IMR-90 (cell line): ENCODE results near the gene MARCHF9. TPM values are rescaled to one million over a fixed set of nuclear protein-coding genes. Genes with fewer than 3 reads are reported as not detected.

Source experiments
- ATAC-seq: fragments of 200-7000 bp; cut with Tn5 transposase; 2 replicates; pipeline ENCODE4 v1.9.1; 2020; ENCODE audit warnings: low read depth, mild to moderate bottlenecking, moderate library complexity
- BruUV-seq: library from RNA; stranded (reverse); fragments of 400-500 nt; replicated peaks from 2 replicates; lab custom pipeline; 2021; lab: Mats Ljungman, UMichigan
- CTCF ChIA-PET: fragments of 300-600 bp; formaldehyde crosslinking; extraction: SDS; loops from one replicate; lab custom pipeline; 2021; ENCODE audit warnings: antibody characterized with exemption; lab: Yijun Ruan, JAX
- POLR2A ChIA-PET: fragments of 300-600 bp; sonication (Branson Sonifier 250); formaldehyde crosslinking; loops from one replicate; lab custom pipeline; 2022; ENCODE audit warnings: antibody characterized with exemption; ENCODE audit not compliant: unreplicated experiment; lab: Charles Lee
- DNase-seq: peaks from one replicate; pipeline ENCODE4 v3.0.0; 2013
- H2AFZ ChIP-seq: replicated peaks from 2 replicates; pipeline ENCODE3; 2013; ENCODE audit warnings: low read length, mild to moderate bottlenecking; ENCODE audit not compliant: poor library complexity
- H2AK5ac ChIP-seq: 2 replicates; pipeline ENCODE4 v1.6.1; 2013; ENCODE audit warnings: low read depth, low read length, inconsistent platforms
- H2AK9ac ChIP-seq: replicated peaks from 2 replicates; pipeline ENCODE3; 2013; ENCODE audit warnings: mild to moderate bottlenecking, low read depth, low read length, moderate library complexity; ENCODE audit not compliant: poor library complexity
- H2BK120ac ChIP-seq: 2 replicates; pipeline ENCODE4 v1.6.1; 2013; ENCODE audit warnings: low read depth, low read length, inconsistent platforms
- H2BK15ac ChIP-seq: 3 replicates; pipeline ENCODE4 v1.6.1; 2013; ENCODE audit warnings: low read depth, low read length, inconsistent platforms
- H2BK20ac ChIP-seq: 2 replicates; pipeline ENCODE4 v1.6.1; 2013; ENCODE audit warnings: low read depth, mild to moderate bottlenecking, inconsistent platforms, low read length, moderate library complexity
- H2BK5ac ChIP-seq: 2 replicates; pipeline ENCODE4 v1.6.1; 2013; ENCODE audit warnings: mild to moderate bottlenecking, low read depth, low read length, inconsistent platforms; ENCODE audit not compliant: poor library complexity, severe bottlenecking
- H3K14ac ChIP-seq: replicated peaks from 2 replicates; pipeline ENCODE4 v1.6.1; 2013; ENCODE audit warnings: low read depth, low read length, inconsistent platforms
- H3K18ac ChIP-seq: 2 replicates; pipeline ENCODE4 v1.6.1; 2013; ENCODE audit warnings: low read depth, low read length, control low read depth
- H3K23ac ChIP-seq: 2 replicates; pipeline ENCODE4 v1.6.1; 2013; ENCODE audit warnings: low read depth, low read length, inconsistent platforms
- H3K27ac ChIP-seq: 2 replicates; pipeline ENCODE4 v1.5.1; 2013; ENCODE audit warnings: mild to moderate bottlenecking, control low read depth, low read length; ENCODE audit not compliant: insufficient read depth
- H3K27me3 ChIP-seq: 2 replicates; pipeline ENCODE4 v1.6.1; 2013; ENCODE audit warnings: low read length; ENCODE audit not compliant: control insufficient read depth, insufficient read depth
- H3K36me3 ChIP-seq: 2 replicates; pipeline ENCODE4 v1.6.1; 2013; ENCODE audit warnings: low read length, mixed read lengths; ENCODE audit not compliant: control insufficient read depth, insufficient read depth
- H3K4ac ChIP-seq: 2 replicates; pipeline ENCODE4 v1.6.1; 2013; ENCODE audit warnings: low read depth, low read length, inconsistent platforms
- H3K4me1 ChIP-seq: 2 replicates; pipeline ENCODE4 v1.6.1; 2013; ENCODE audit warnings: low read length, mixed read lengths; ENCODE audit not compliant: control insufficient read depth, insufficient read depth
- H3K4me2 ChIP-seq: 2 replicates; pipeline ENCODE4 v1.6.1; 2013; ENCODE audit warnings: low read depth, mild to moderate bottlenecking, control low read depth, low read length, moderate library complexity
- H3K4me3 ChIP-seq: 2 replicates; pipeline ENCODE4 v1.5.1; 2013; ENCODE audit warnings: low read depth, mild to moderate bottlenecking, control low read depth, low read length, moderate library complexity; ENCODE audit not compliant: insufficient read depth
- H3K56ac ChIP-seq: 2 replicates; pipeline ENCODE4 v1.6.1; 2013; ENCODE audit warnings: low read length, inconsistent platforms; ENCODE audit not compliant: insufficient read depth; ENCODE audit errors: extremely low read depth
- H3K79me1 ChIP-seq, 2 experiments: 2 replicates each; pipeline ENCODE4 v1.6.1; 2013; ENCODE audit warnings: low read length in 2 of 2, inconsistent platforms in 1 of 2, low read depth in 1 of 2
- H3K9ac ChIP-seq: 2 replicates; pipeline ENCODE4 v1.6.1; 2013; ENCODE audit warnings: low read depth, low read length, control low read depth
- H3K9me1 ChIP-seq: 2 replicates; pipeline ENCODE4 v1.6.1; 2013; ENCODE audit warnings: low read length, inconsistent platforms; ENCODE audit not compliant: insufficient read depth
- H3K9me3 ChIP-seq: 2 replicates; pipeline ENCODE4 v1.6.1; 2013; ENCODE audit warnings: low read length; ENCODE audit not compliant: control insufficient read depth, insufficient read depth
- H4K20me1 ChIP-seq: 2 replicates; pipeline ENCODE4 v1.6.1; 2013; ENCODE audit warnings: low read length, inconsistent platforms; ENCODE audit not compliant: insufficient read depth
- H4K5ac ChIP-seq: 2 replicates; pipeline ENCODE4 v1.6.1; 2013; ENCODE audit warnings: mild to moderate bottlenecking, low read depth, low read length, control low read depth
- H4K8ac ChIP-seq, 2 experiments: 2 replicates each; pipeline ENCODE4 v1.6.1; 2013; ENCODE audit warnings: low read depth in 2 of 2, low read length in 2 of 2, control low read depth in 1 of 2, inconsistent platforms in 1 of 2
- H4K91ac ChIP-seq: 2 replicates; pipeline ENCODE4 v1.6.1; 2013; ENCODE audit warnings: low read depth, low read length, inconsistent platforms; ENCODE audit not compliant: insufficient read depth
- BHLHE40 ChIP-seq: fragments of 150-350 bp; IDR thresholded peaks from 2 replicates; pipeline ENCODE4 v1.6.1; 2016; ENCODE audit warnings: mild to moderate bottlenecking, low read depth, low read length
- CEBPB ChIP-seq: IDR thresholded peaks from 2 replicates; pipeline ENCODE4 v1.6.1; 2012; ENCODE audit warnings: low read depth, low read length, improper control_type of control experiment
- CHD1 ChIP-seq: IDR thresholded peaks from 2 replicates; pipeline ENCODE4 v1.6.1; 2012; ENCODE audit warnings: low read depth, low read length, improper control_type of control experiment
- CTCF ChIP-seq: conservative IDR thresholded peaks from 2 replicates; pipeline ENCODE4 v1.5.1; 2012; ENCODE audit warnings: mild to moderate bottlenecking, low read depth, low read length, improper control_type of control experiment
- ELK1 ChIP-seq: fragments of 150-350 bp; IDR thresholded peaks from 2 replicates; pipeline ENCODE4 v1.6.1; 2016; ENCODE audit warnings: low read depth, mild to moderate bottlenecking, low read length, moderate library complexity, borderline replicate concordance
- FOS ChIP-seq: fragments of 150-350 bp; IDR thresholded peaks from 2 replicates; pipeline ENCODE4 v1.6.1; 2016; ENCODE audit warnings: low read depth, low read length
- MAFK ChIP-seq: IDR thresholded peaks from 2 replicates; pipeline ENCODE4 v1.6.1; 2012; ENCODE audit warnings: low read depth, low read length, improper control_type of control experiment
- MAZ ChIP-seq: IDR thresholded peaks from 2 replicates; pipeline ENCODE4 v1.6.1; 2012; ENCODE audit warnings: low read depth, mild to moderate bottlenecking, low read length, improper control_type of control experiment, moderate library complexity, borderline replicate concordance
- MXI1 ChIP-seq: IDR thresholded peaks from 2 replicates; pipeline ENCODE4 v1.6.1; 2012; ENCODE audit warnings: low read depth, mild to moderate bottlenecking, low read length, moderate library complexity, borderline replicate concordance
- NFE2L2 ChIP-seq: fragments of 150-350 bp; IDR thresholded peaks from 2 replicates; pipeline ENCODE4 v1.6.1; 2016; ENCODE audit warnings: low read depth, mild to moderate bottlenecking, low read length
- POLR2A ChIP-seq: IDR thresholded peaks from 2 replicates; pipeline ENCODE4 v1.6.1; 2012; ENCODE audit warnings: mild to moderate bottlenecking, low read depth, low read length
- RAD21 ChIP-seq: IDR thresholded peaks from 2 replicates; pipeline ENCODE4 v1.6.1; 2012; ENCODE audit warnings: low read length, improper control_type of control experiment
- RCOR1 ChIP-seq: IDR thresholded peaks from 2 replicates; pipeline ENCODE4 v1.6.1; 2012; ENCODE audit warnings: mild to moderate bottlenecking, low read length, improper control_type of control experiment; ENCODE audit not compliant: insufficient replicate concordance
- RFX5 ChIP-seq: IDR thresholded peaks from 2 replicates; pipeline ENCODE4 v1.8.0; 2012; ENCODE audit warnings: low read depth, mild to moderate bottlenecking, low read length, moderate library complexity
- SMC3 ChIP-seq: fragments of 150-350 bp; IDR thresholded peaks from 2 replicates; pipeline ENCODE4 v1.6.1; 2016; ENCODE audit warnings: low read depth, mild to moderate bottlenecking, antibody characterized with exemption, low read length, moderate library complexity
- WGBS, 2 experiments: methylation state at CpG; one replicate each; pipeline versions ENCODE4 v1.1.5 to v1.1.7; 2013; ENCODE audit warnings: missing lambda C conversion rate in 2 of 2; ENCODE audit not compliant: insufficient read length in 1 of 2; ENCODE audit errors: extremely low coverage in 2 of 2; 5-methylcytosine and 5-hydroxymethylcytosine counted together
- dilution Hi-C: fragments of 300-500 bp; cut with HindIII; formaldehyde crosslinking; loops from one replicate; pipeline ENCODE4 v1.14.3; 2018; ENCODE audit warnings: low sequenced_read_pairs; ENCODE audit not compliant: unreplicated experiment
- in situ Hi-C: fragments of 300-500 bp; cut with MboI; formaldehyde crosslinking; loops from 3 replicates; pipeline ENCODE4 v1.14.3; 2019; ENCODE audit warnings: low sequenced_read_pairs, inconsistent platforms, mixed read lengths
- intact Hi-C: fragments of 100-400 bp; cut with micrococcal nuclease; formaldehyde crosslinking; loops from 2 replicates; pipeline ENCODE4 v1.10.0; 2022
- polyA plus RNA-seq, 3 experiments: library from polyadenylated mRNA; depleted of rRNA; stranded (reverse); fragments of >200 nt; gene quantifications; 2 replicates each; pipeline ENCODE4 v1.2.3, GENCODE V29; 2012; ENCODE audit warnings: low replicate concordance in 1 of 3
- total RNA-seq: library from RNA; depleted of rRNA; stranded (reverse); fragments of >200 nt; gene quantifications from 2 replicates; pipeline ENCODE4 v1.2.3, GENCODE V29; 2012
- TF ChIP-seq, protein P1 (sequence below): fragments of 150-350 bp; IDR thresholded peaks from 2 replicates; pipeline ENCODE4 v1.6.1; 2017; ENCODE audit warnings: mild to moderate bottlenecking, antibody characterized with exemption, low read length, low read depth

MARCHF9 gene
- total and polyA plus RNA-seq, 2 of the 4 experiments (the other 2 are of a cell fraction) = 1.1 to 5.4 TPM

- in situ Hi-C loops (no loop called here), intact Hi-C loops (no loop called here), dilution Hi-C loops (no loop called here)
- no peak overlapping the region for H2AFZ ChIP-seq
- no peak overlapping the region for H4K5ac ChIP-seq
- no peak overlapping the region for H2BK15ac ChIP-seq
- no peak overlapping the region for H3K4me2 ChIP-seq
- no peak overlapping the region for H3K4me3 ChIP-seq
- no peak overlapping the region for H3K23ac ChIP-seq
- no peaks in the 10 kb centered on the region for H3K9me3 ChIP-seq
- WGBS, 2 experiments = no CpG with 5 or more reads among the region's 1 CpG
- H4K91ac ChIP-seq = no peak overlapping the region
- no peaks in the 10 kb centered on the region for H3K9me1 ChIP-seq
- H3K14ac ChIP-seq = no peak overlapping the region
- H3K18ac ChIP-seq = no peak overlapping the region
- H3K27ac ChIP-seq = no peak overlapping the region
- ChIA-PET CTCF (no interaction called here), POLR2A (no interaction called here)
- H2BK20ac ChIP-seq = no peak overlapping the region
- H3K4ac ChIP-seq = no peak overlapping the region
- no peak overlapping the region for H3K9ac ChIP-seq
- H2AK9ac ChIP-seq = no peak overlapping the region
- H3K79me1 ChIP-seq = peaks cover 10 to 20% of the 10 kb centered on the region in 2 experiments; a peak in 3 of 4 replicates
- H3K56ac ChIP-seq = no peak overlapping the region
- no peak overlapping the region for H2AK5ac ChIP-seq
- no peaks in the 10 kb centered on the region for H4K20me1 ChIP-seq
- BruUV-seq = no TSS peak
- no peak overlapping the region for H4K8ac ChIP-seq
- H2BK5ac ChIP-seq = no peak overlapping the region
- H3K36me3 ChIP-seq = peaks cover 4% of the 10 kb centered on the region
- DNase-seq = peak; percentile 46
- H2BK120ac ChIP-seq = no peak overlapping the region
- H3K27me3 ChIP-seq = no peaks in the 10 kb centered on the region
- no peak for TF ChIP-seq SMC3
- no peak for TF ChIP-seq BHLHE40
- TF ChIP-seq RAD21 = no peak
- TF ChIP-seq MAZ = no peak
- no peak for TF ChIP-seq CHD1
- no peak for TF ChIP-seq CTCF
- no peak for TF ChIP-seq RCOR1
- TF ChIP-seq RFX5 = no peak
- TF ChIP-seq, protein P1, sequence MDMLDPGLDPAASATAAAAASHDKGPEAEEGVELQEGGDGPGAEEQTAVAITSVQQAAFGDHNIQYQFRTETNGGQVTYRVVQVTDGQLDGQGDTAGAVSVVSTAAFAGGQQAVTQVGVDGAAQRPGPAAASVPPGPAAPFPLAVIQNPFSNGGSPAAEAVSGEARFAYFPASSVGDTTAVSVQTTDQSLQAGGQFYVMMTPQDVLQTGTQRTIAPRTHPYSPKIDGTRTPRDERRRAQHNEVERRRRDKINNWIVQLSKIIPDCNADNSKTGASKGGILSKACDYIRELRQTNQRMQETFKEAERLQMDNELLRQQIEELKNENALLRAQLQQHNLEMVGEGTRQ = no peak
- no peak for TF ChIP-seq MXI1
- no peak for TF ChIP-seq CEBPB
- TF ChIP-seq POLR2A = no peak
- no peak for TF ChIP-seq ELK1
- no peak for TF ChIP-seq FOS
- no peak for TF ChIP-seq NFE2L2
- no peak for TF ChIP-seq MAFK
- 0 out of 2 replicates have a peak, but pooled peaks cover 2% of the 10 kb centered on the region for H3K4me1 ChIP-seq
- no peak for ATAC-seq
Observed at GRCh38 chr12:57779736-57780135, 24.8 kb downstream of the MARCHF9 start.
